Neural progenitor cell (in vitro differentiated cells): ENCODE measurements around the gene HERC3. TPM values are rescaled to one million over a fixed set of nuclear protein-coding genes. Genes with fewer than 3 reads are reported as not detected.

Experiments
- DNase-seq: peaks from one replicate; pipeline ENCODE4 v3.0.0-alpha.2; 2016; ENCODE audit warnings: low spot score
- H2AFZ ChIP-seq: fragments of 200-600 bp; sonication (generic); replicated peaks from 2 replicates; pipeline ENCODE4 v1.6.1; 2016; ENCODE audit warnings: antibody characterized with exemption
- H3F3A ChIP-seq: fragments of 200-600 bp; sonication (generic); 2 replicates; pipeline ENCODE4 v1.6.1; 2016; ENCODE audit warnings: antibody characterized with exemption, low read depth
- H3K27ac ChIP-seq: fragments of 200-600 bp; sonication (generic); 2 replicates; pipeline ENCODE4 v1.5.1; 2016; ENCODE audit warnings: mild to moderate bottlenecking
- H3K27me3 ChIP-seq: fragments of 200-600 bp; sonication (generic); 2 replicates; pipeline ENCODE4 v1.6.1; 2016; ENCODE audit warnings: mild to moderate bottlenecking, moderate library complexity
- H3K36me3 ChIP-seq: fragments of 200-600 bp; sonication (generic); 2 replicates; pipeline ENCODE4 v1.5.1; 2016
- H3K4me1 ChIP-seq: fragments of 200-600 bp; sonication (generic); 2 replicates; pipeline ENCODE4 v1.6.1; 2016; ENCODE audit warnings: mixed run types
- H3K4me2 ChIP-seq: fragments of 200-600 bp; sonication (generic); 2 replicates; pipeline ENCODE4 v1.6.1; 2016
- H3K4me3 ChIP-seq: fragments of 200-600 bp; sonication (generic); 2 replicates; pipeline ENCODE4 v1.5.1; 2016
- H3K79me2 ChIP-seq: fragments of 200-600 bp; sonication (generic); 2 replicates; pipeline ENCODE4 v1.6.1; 2016; ENCODE audit warnings: low read depth
- H3K9ac ChIP-seq: fragments of 200-600 bp; sonication (generic); 2 replicates; pipeline ENCODE4 v1.6.1; 2016
- H3K9me3 ChIP-seq: fragments of 200-600 bp; sonication (generic); 2 replicates; pipeline ENCODE4 v1.5.1; 2016; ENCODE audit warnings: low read depth
- H4K20me1 ChIP-seq: fragments of 200-600 bp; sonication (generic); 2 replicates; pipeline ENCODE4 v1.6.1; 2016; ENCODE audit warnings: low read depth
- H3K27ac Mint-ChIP-seq: 3 replicates; pipeline ENCODE4 v1.8.0; 2021; ENCODE audit warnings: mixed read lengths
- H3K27me3 Mint-ChIP-seq: 2 replicates; pipeline ENCODE4 v1.8.0; 2022; ENCODE audit warnings: low read depth, mild to moderate bottlenecking, inconsistent platforms, moderate library complexity, mixed read lengths; ENCODE audit not compliant: insufficient read depth
- H3K36me3 Mint-ChIP-seq: 3 replicates; pipeline ENCODE4 v1.8.0; 2021; ENCODE audit warnings: mixed read lengths
- H3K4me1 Mint-ChIP-seq: 3 replicates; pipeline ENCODE4 v1.8.0; 2021; ENCODE audit warnings: mixed read lengths
- H3K4me3 Mint-ChIP-seq: 3 replicates; pipeline ENCODE4 v1.8.0; 2021; ENCODE audit warnings: mild to moderate bottlenecking, moderate library complexity, mixed read lengths
- H3K9me3 Mint-ChIP-seq: 3 replicates; pipeline ENCODE4 v1.8.0; 2020; ENCODE audit warnings: mixed read lengths
- EZH2 ChIP-seq: fragments of 200-600 bp; sonication (generic); IDR thresholded peaks from 2 replicates; pipeline ENCODE4 v1.6.1; 2017; ENCODE audit warnings: antibody characterized with exemption, mild to moderate bottlenecking, moderate library complexity
- EZH2phosphoT487 ChIP-seq: fragments of 200-600 bp; sonication (generic); IDR thresholded peaks from 2 replicates; pipeline ENCODE4 v1.6.1; 2017; ENCODE audit warnings: antibody characterized with exemption
- total RNA-seq: library from RNA; depleted of rRNA; stranded (reverse); fragments of >200 nt; gene quantifications from 2 replicates; pipeline ENCODE4 v1.2.3, GENCODE V29; 2015; ENCODE audit warnings: low replicate concordance
- TF ChIP-seq, protein P1 (sequence below): fragments of 200-600 bp; sonication (generic); IDR thresholded peaks from 2 replicates; pipeline ENCODE4 v1.5.1; 2017; ENCODE audit warnings: antibody characterized with exemption, mild to moderate bottlenecking

HERC3 gene
- total RNA-seq, 1 donor from 2014 or later: 4.1 TPM

- H3K9me3 Mint-ChIP-seq: no peaks in the 10 kb centered on the region
- peaks cover 7% of the 10 kb centered on the region for H3K4me1 Mint-ChIP-seq
- Histone ChIP-seq H4K20me1 (no peaks in the 10 kb centered on the region), H3K27me3 (no peaks in the 10 kb centered on the region), H3K79me2 (no peaks in the 10 kb centered on the region), H3F3A (no peaks in the 10 kb centered on the region), H3K9me3 (no peaks in the 10 kb centered on the region), H3K4me3 (no peak overlapping the region), H3K27ac (no peak overlapping the region), H3K4me1 (no peaks in the 10 kb centered on the region), H3K9ac (no peak overlapping the region), H3K4me2 (no peak overlapping the region), H2AFZ (no peak overlapping the region), H3K36me3 (no peaks in the 10 kb centered on the region)
- H3K36me3 Mint-ChIP-seq: no peaks in the 10 kb centered on the region
- H3K27ac Mint-ChIP-seq: no peak overlapping the region
- no peaks in the 10 kb centered on the region for H3K27me3 Mint-ChIP-seq
- no peak for DNase-seq
- TF ChIP-seq, protein P1, sequence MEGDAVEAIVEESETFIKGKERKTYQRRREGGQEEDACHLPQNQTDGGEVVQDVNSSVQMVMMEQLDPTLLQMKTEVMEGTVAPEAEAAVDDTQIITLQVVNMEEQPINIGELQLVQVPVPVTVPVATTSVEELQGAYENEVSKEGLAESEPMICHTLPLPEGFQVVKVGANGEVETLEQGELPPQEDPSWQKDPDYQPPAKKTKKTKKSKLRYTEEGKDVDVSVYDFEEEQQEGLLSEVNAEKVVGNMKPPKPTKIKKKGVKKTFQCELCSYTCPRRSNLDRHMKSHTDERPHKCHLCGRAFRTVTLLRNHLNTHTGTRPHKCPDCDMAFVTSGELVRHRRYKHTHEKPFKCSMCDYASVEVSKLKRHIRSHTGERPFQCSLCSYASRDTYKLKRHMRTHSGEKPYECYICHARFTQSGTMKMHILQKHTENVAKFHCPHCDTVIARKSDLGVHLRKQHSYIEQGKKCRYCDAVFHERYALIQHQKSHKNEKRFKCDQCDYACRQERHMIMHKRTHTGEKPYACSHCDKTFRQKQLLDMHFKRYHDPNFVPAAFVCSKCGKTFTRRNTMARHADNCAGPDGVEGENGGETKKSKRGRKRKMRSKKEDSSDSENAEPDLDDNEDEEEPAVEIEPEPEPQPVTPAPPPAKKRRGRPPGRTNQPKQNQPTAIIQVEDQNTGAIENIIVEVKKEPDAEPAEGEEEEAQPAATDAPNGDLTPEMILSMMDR: no peak
- no peak for TF ChIP-seq EZH2
- TF ChIP-seq EZH2phosphoT487: no peak
- H3K4me3 Mint-ChIP-seq: no peak overlapping the region
These were observed 17.1 kb upstream of the HERC3 start for GRCh38 chr4:88575186-88575585.

- H4K20me1 ChIP-seq: no peaks in the 10 kb centered on the region
- H3K4me2 ChIP-seq: no peak overlapping the region
- Mint-ChIP-seq H3K4me1 (no peaks in the 10 kb centered on the region), H3K27ac (no peak overlapping the region), H3K9me3 (no peaks in the 10 kb centered on the region), H3K27me3 (no peaks in the 10 kb centered on the region), H3K4me3 (no peak overlapping the region), H3K36me3 (no peaks in the 10 kb centered on the region)
- no peaks in the 10 kb centered on the region for H3K9me3 ChIP-seq
- no peak overlapping the region for H3K9ac ChIP-seq
- no peaks in the 10 kb centered on the region for H3K36me3 ChIP-seq
- peaks cover 11% of the 10 kb centered on the region for H3F3A ChIP-seq
- H3K4me3 ChIP-seq: no peak overlapping the region
- H3K4me1 ChIP-seq: peaks cover 10% of the 10 kb centered on the region
- DNase-seq: no peak
- no peak overlapping the region for H3K27ac ChIP-seq
- no peaks in the 10 kb centered on the region for H3K79me2 ChIP-seq
- TF ChIP-seq EZH2 (no peak), EZH2phosphoT487 (no peak)
- TF ChIP-seq, protein P1: no peak
- no peak overlapping the region for H2AFZ ChIP-seq
- no peaks in the 10 kb centered on the region for H3K27me3 ChIP-seq
These were observed 9.8 kb upstream of the HERC3 start for GRCh38 chr4:88582493-88582892.

DNA sequence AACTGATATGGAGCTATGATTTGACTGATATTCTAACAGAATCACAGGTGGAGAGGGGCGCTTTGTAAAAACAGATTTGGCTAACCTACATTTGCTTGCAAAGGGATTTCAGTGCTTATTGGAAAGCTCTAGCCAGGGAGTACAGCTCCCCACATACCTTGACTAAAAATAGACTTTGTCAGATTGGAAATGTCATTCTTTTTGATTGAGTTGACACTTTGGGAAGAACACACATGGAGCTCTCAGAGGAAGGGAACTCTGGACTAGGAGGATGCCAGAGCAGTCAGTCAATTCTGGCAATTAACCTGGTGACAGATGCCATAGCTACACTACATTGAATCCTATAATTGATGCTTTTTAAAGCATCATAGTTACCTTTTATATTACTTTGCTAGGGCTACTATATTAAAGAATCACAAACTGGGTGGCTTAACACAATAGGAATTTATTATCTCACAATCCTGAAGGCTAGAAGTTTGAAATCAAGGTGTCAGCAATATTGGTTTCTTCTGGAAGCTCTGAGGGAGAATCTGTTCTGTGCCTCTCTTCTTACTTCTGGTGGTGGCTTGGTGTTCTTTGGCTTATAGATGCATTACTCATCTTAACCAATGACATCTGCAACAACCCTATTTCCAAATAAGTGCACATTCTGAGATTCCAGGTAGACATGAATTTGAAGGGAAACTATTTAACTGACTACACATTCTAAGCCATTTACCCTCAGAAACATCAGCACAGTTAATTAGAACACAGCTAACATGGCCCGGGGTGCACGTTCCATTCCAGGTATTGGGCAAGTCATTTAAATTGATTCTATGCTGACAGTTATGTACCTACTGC, 8.4 kb upstream of the HERC3 start:
- H3K9ac ChIP-seq: no peak overlapping the region
- DNase-seq: no peak
- H3K4me1 ChIP-seq: peaks cover 10% of the 10 kb centered on the region
- H3K9me3 ChIP-seq: no peaks in the 10 kb centered on the region
- H3K27me3 ChIP-seq: no peaks in the 10 kb centered on the region
- no peak overlapping the region for H2AFZ ChIP-seq
- TF ChIP-seq EZH2phosphoT487 (no peak), EZH2 (no peak)
- TF ChIP-seq, protein P1: no peak
- Mint-ChIP-seq H3K4me3 (no peak overlapping the region), H3K9me3 (no peaks in the 10 kb centered on the region), H3K36me3 (no peaks in the 10 kb centered on the region), H3K27me3 (no peaks in the 10 kb centered on the region), H3K27ac (no peak overlapping the region), H3K4me1 (no peaks in the 10 kb centered on the region)
- H3K4me2 ChIP-seq: no peak overlapping the region
- H4K20me1 ChIP-seq: no peaks in the 10 kb centered on the region
- no peaks in the 10 kb centered on the region for H3K79me2 ChIP-seq
- no peaks in the 10 kb centered on the region for H3K36me3 ChIP-seq
- no peak overlapping the region for H3K27ac ChIP-seq
- peaks cover 11% of the 10 kb centered on the region for H3F3A ChIP-seq
- no peak overlapping the region for H3K4me3 ChIP-seq
